ENCODE results near the gene RBCK1. TPM values are rescaled to one million over a fixed set of nuclear protein-coding genes. Genes with fewer than 3 reads are reported as not detected.

The RBCK1 gene
- total and polyA plus RNA-seq, 2 donors (not counting 1 experiment from before 2014, with no cell fraction given): 128 to 135 TPM

DNA sequence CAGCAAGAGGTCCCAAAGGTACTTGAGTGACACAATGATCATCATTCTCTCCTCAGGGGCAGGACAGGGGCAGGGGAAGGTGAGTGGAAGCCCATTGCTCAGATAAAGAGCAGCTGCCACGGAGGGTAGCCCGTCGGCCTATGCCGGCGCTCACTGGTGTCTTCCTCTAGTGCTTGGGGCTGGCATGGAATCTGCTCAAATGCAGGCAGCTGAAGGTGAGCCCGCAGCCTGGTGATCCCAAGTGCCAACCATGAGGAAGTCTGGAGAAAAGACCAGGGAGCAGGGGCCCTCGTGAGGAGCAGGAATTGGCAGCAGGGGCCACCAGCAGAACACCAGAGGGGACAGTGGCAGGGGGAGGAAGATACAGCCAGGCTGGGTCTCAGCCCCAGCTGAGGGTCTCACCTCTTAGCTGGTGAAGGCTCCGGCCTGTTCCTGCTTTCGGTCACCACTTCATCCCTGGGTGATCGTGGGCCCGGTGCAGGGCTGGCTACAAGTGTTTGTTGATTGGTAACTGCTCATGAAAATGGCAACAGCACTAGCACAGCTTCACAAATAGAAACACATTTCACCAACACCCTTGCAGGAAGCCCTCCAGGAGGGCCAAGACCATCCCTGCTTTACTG is 24.7 kb downstream of the RBCK1 start:
- Mint-ChIP-seq H3K4me3 (peak overlapping the region; percentile 82), H3K27me3 (no peaks in the 10 kb centered on the region), H3K9me3 (ENCODE audit: insufficient read depth) (no peaks in the 10 kb centered on the region), H3K4me1 (peaks cover 47% of the 10 kb centered on the region), H3K27ac (peak overlapping the region; percentile 96)
- Histone ChIP-seq H3K27me3 (replicated peaks in 1 of 4; ENCODE audit: control extremely low read depth in 1 of 4, control insufficient read depth in 3 of 4, insufficient read depth in 4 of 4, low read length in 3 of 4) (no peaks in the 10 kb centered on the region), H3K9ac (ENCODE audit: low read length) (no peak overlapping the region), H3K4me2 (replicated peaks; ENCODE audit: low read depth, low read length, poor library complexity, severe bottlenecking) (no peak overlapping the region), H3K36me3 (replicated peaks in 1 of 2; ENCODE audit: control extremely low read depth in 1 of 2, control insufficient read depth in 1 of 2, extremely low read depth in 1 of 2, insufficient read depth in 2 of 2, low read length in 1 of 2) (peaks cover 0 to 56% of the 10 kb centered on the region in 2 experiments), H4K20me1 (ENCODE audit: control insufficient read depth, insufficient read depth, low read length, poor library complexity, severe bottlenecking) (no peaks in the 10 kb centered on the region), H3K9me3 (ENCODE audit: control extremely low read depth in 1 of 3, control insufficient read depth in 2 of 3, insufficient read depth in 1 of 3, low read length in 2 of 3) (no peaks in the 10 kb centered on the region), H3K79me2 (ENCODE audit: control insufficient read depth, insufficient read depth, low read length) (peaks cover 3% of the 10 kb centered on the region), H3K4me1 (ENCODE audit: control insufficient read depth in 2 of 2, insufficient read depth in 2 of 2, low read length in 2 of 2) (peaks cover 15 to 31% of the 10 kb centered on the region in 2 donors), H3K4me3 (ENCODE audit: control extremely low read depth in 1 of 5, extremely low read depth in 1 of 5, insufficient read depth in 1 of 5, low read depth in 2 of 5, low read length in 4 of 5) (no peak overlapping the region), H2AFZ (ENCODE audit: insufficient read depth, low read depth, low read length, poor library complexity, severe bottlenecking) (no peak overlapping the region), H3K27ac (ENCODE audit: low read length in 2 of 2) (peak overlapping the region; percentile 46 to 51)
- ATAC-seq (ENCODE audit: low read depth): no peak
- POLR2A ChIA-PET: no interaction called here
- CTCF ChIA-PET: interaction anchor here (1.3 kb wide), 1 partner anchor 78 kb away, joined by 7 read pairs; no protein-coding TSS in a partner anchor
- intact Hi-C loops (cut with micrococcal nuclease): no loop called here
- TF ChIP-seq, protein P1, sequence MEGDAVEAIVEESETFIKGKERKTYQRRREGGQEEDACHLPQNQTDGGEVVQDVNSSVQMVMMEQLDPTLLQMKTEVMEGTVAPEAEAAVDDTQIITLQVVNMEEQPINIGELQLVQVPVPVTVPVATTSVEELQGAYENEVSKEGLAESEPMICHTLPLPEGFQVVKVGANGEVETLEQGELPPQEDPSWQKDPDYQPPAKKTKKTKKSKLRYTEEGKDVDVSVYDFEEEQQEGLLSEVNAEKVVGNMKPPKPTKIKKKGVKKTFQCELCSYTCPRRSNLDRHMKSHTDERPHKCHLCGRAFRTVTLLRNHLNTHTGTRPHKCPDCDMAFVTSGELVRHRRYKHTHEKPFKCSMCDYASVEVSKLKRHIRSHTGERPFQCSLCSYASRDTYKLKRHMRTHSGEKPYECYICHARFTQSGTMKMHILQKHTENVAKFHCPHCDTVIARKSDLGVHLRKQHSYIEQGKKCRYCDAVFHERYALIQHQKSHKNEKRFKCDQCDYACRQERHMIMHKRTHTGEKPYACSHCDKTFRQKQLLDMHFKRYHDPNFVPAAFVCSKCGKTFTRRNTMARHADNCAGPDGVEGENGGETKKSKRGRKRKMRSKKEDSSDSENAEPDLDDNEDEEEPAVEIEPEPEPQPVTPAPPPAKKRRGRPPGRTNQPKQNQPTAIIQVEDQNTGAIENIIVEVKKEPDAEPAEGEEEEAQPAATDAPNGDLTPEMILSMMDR (IDR thresholded peaks at IDR 0.05): no peak
- no peak for TF ChIP-seq EZH2 (IDR thresholded peaks at IDR 0.05; ENCODE audit: borderline replicate concordance, insufficient read depth, low read depth, low read length, poor library complexity, severe bottlenecking)
- DNase-seq: no peak
- 95% methylated on average over 9 of the region's 11 CpGs for WGBS (ENCODE audit: insufficient coverage)

DNA sequence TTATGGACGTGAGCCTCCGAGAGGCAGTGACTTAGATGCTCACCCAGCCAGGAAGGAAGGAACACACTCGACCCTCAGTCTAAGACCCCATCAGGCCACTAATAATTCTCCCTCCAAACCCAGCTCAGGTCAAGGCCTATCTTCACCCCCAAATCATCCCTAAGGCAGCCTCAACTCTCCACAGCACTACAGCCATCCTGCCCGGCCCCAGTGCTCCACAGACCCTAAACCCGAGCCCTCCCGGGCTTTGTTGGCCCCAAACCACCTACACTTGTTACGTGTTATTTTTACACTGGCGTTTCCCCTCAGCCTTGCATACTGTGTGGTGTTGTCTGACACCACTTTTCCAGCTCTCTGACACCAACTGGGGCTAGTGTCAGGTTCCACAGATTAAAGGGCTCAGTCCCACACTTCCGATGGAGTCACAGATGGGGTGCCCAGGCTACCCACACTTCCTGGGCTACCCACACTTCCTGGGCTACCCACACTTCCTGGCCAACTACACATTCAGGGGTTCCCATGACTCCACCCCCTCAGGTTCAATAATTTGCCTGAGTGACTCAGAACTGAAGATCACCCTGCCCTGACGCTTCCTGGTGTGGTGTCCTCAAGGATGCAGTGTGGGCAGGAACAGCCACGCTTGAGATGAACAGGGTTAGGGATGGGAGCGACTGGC is 25.3 kb downstream of the RBCK1 start:
- H3K9ac ChIP-seq (ENCODE audit: low read length): peak overlapping the region; percentile 37
- peak overlapping the region; percentile 96 for H3K27ac Mint-ChIP-seq
- ATAC-seq (ENCODE audit: low read depth): peak; percentile 70
- CTCF ChIA-PET: interaction anchor here (1.3 kb wide), 1 partner anchor 79 kb away, joined by 7 read pairs; no protein-coding TSS in a partner anchor
- peak overlapping the region; percentile 82 for H3K4me3 Mint-ChIP-seq
- peak overlapping the region; percentile 7 for H2AFZ ChIP-seq (ENCODE audit: insufficient read depth, low read depth, low read length, poor library complexity, severe bottlenecking)
- TF ChIP-seq, protein P1 (IDR thresholded peaks at IDR 0.05): no peak
- no peak for TF ChIP-seq EZH2 (IDR thresholded peaks at IDR 0.05; ENCODE audit: borderline replicate concordance, insufficient read depth, low read depth, low read length, poor library complexity, severe bottlenecking)
- no peaks in the 10 kb centered on the region for H3K9me3 ChIP-seq (ENCODE audit: control extremely low read depth in 1 of 3, control insufficient read depth in 2 of 3, insufficient read depth in 1 of 3, low read length in 2 of 3)
- peak overlapping the region; percentile 61 for H3K4me2 ChIP-seq (replicated peaks; ENCODE audit: low read depth, low read length, poor library complexity, severe bottlenecking)
- H4K20me1 ChIP-seq (ENCODE audit: control insufficient read depth, insufficient read depth, low read length, poor library complexity, severe bottlenecking): no peaks in the 10 kb centered on the region
- H3K4me1 Mint-ChIP-seq: peaks cover 53% of the 10 kb centered on the region
- peak overlapping the region; percentile 46 to 51 for H3K27ac ChIP-seq (ENCODE audit: low read length in 2 of 2)
- 34% methylated on average over 12 of the region's 12 CpGs for WGBS (ENCODE audit: insufficient coverage)
- no peak overlapping the region for H3K4me3 ChIP-seq (ENCODE audit: control extremely low read depth in 1 of 5, extremely low read depth in 1 of 5, insufficient read depth in 1 of 5, low read depth in 2 of 5, low read length in 4 of 5)
- POLR2A ChIA-PET: no interaction called here
- H3K36me3 ChIP-seq (replicated peaks in 1 of 2; ENCODE audit: control extremely low read depth in 1 of 2, control insufficient read depth in 1 of 2, extremely low read depth in 1 of 2, insufficient read depth in 2 of 2, low read length in 1 of 2): peaks cover 0 to 50% of the 10 kb centered on the region in 2 experiments
- intact Hi-C loops (cut with micrococcal nuclease): no loop called here
- H3K27me3 ChIP-seq (replicated peaks in 1 of 4; ENCODE audit: control extremely low read depth in 1 of 4, control insufficient read depth in 3 of 4, insufficient read depth in 4 of 4, low read length in 3 of 4): no peaks in the 10 kb centered on the region
- peaks cover 3% of the 10 kb centered on the region for H3K79me2 ChIP-seq (ENCODE audit: control insufficient read depth, insufficient read depth, low read length)
- H3K9me3 Mint-ChIP-seq (ENCODE audit: insufficient read depth): no peaks in the 10 kb centered on the region
- H3K27me3 Mint-ChIP-seq: no peaks in the 10 kb centered on the region
- H3K4me1 ChIP-seq (ENCODE audit: control insufficient read depth in 2 of 2, insufficient read depth in 2 of 2, low read length in 2 of 2): peaks cover 22 to 37% of the 10 kb centered on the region in 2 donors
- peak; percentile 49 for DNase-seq

Data from B cell (primary cell).